ENCODE results near the gene C1orf94. TPM values are rescaled to one million over a fixed set of nuclear protein-coding genes. Genes with fewer than 3 reads are reported as not detected.

Gene C1orf94
- not detected in 2 replicates for total RNA-seq

GRCh38 chr1:34176830-34177603 lies at the start of gene C1orf94:
C1orf94 (plus strand) TSS chr1:34176907; CDS start chr1:34177790, 883 bp downstream.

GRCh38 chr1:34164771-34165391 lies 11.8 kb upstream of the C1orf94 start, which contains the start of gene CSMD2:
CSMD2 (minus strand) TSS chr1:34165230; CDS start chr1:34165097, 133 bp downstream.

Other genes with a start within 250 kb of the C1orf94 start
- under 0.01 TPM in 1 of 2 replicates, not detected in the other for gene CSMD2, start 11.7 kb upstream of the C1orf94 start, total RNA-seq

Data from nasal cavity respiratory epithelium epithelial cell of viscerocranial mucosa (primary cell).